GM21737 (cell line): Measurements from ENCODE around the gene MAN1A1.

Experiments
- ATAC-seq: cut with Tn5 transposase; IDR thresholded peaks from one replicate; pipeline ENCODE4 v1.9.1; 2021; ENCODE audit warnings: mild to moderate bottlenecking, moderate library complexity; ENCODE audit not compliant: unreplicated experiment

Gene MAN1A1

DNA sequence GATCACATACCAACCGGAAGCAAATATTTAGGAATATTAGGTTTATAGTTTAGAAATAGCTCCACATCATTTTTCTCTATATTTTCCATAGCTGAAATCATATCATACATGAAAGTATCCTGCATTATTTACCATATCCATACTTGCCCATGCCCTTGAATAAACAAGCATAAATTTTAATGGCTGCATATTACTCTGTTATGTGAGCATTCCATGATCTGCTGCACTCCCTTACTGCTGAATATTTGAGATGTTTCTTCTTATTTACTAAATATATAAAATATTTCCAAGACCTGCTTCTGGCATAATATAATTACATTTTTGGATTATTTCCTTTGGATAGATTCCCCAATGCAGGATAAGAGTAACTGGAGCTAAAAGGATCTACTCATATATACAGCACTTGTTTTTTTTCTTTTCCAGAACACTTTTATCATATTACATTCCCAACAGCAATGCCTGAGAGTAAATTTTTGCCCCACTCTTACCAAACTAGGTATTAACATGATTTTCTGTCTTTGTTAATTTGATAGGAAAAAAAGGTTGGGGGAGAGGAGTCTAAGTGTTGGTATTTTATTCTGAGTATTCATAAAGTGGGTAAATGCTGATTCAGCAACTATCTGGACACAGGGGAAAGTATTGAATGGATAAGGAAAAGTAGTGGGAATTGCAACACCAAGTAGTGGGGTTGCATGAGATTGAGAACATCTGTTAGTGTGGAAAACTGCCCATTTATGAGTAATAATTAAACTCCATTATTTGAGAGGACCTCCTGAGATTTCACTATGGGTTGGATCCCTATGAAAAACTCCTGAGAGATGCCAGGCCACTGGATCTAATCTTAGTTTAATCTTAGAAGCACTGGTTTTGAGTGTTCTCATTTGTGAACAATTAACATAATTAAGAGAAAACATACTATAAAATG lies 76.0 kb downstream of the MAN1A1 start:
- no peak for ATAC-seq

DNA sequence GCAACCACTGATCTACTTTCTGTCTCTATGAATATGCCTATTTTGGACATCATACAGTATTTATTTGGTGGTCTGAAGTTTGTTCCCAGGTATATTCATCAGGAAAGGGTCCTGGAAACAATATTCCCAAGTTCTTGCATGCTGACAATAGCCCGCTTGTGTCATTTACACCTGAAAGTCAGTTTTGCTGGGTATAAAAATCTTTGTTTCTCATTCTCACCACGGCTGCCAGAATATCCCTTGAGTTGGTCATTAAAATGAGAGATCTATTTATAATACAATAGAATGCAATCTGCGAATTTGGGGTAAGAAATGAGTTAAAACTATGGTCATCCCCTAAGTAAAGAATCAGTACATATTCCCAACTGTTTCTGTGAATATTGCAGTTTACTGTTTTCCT lies 79.0 kb downstream of the MAN1A1 start:
- no peak for ATAC-seq

DNA sequence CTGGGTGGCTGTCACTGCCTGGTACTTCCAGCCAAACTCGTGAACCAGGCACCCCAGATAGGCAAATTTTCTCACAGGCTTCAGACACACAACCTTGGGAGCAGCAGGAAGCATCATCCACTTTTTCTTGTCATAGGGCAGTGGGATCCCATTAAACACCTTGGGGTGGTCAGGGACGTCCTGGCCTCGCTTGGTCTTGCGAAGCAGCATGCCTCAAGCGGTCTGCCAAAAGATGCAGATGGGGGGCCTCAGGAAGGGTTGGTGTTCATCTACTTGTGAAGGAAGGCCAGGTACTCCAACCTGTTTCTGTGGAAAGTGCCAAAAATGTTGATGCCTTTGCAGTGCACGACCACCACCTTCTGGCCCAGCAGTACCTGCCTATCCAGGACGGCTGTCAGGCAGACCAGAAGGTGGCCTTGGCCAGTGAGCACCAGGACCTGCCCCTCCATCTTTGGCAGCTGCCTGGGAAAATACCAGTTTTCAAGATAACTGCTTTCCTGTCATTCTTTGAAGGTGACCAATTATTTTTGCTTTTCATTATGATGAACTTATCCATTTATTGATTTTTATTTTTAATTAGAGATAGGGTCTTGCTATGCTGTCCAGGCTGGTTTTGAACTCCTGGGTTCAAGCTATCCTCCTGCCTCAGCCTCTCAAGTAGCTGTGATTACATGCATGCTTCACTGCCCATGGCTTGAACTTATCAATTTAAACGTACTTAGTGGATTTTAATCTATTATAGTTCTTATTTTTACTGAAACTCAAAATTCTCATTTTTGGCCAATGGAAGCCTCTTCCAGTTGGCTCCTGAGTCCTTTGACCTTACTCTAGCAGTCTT lies 80.1 kb downstream of the MAN1A1 start:
- no peak for ATAC-seq

DNA sequence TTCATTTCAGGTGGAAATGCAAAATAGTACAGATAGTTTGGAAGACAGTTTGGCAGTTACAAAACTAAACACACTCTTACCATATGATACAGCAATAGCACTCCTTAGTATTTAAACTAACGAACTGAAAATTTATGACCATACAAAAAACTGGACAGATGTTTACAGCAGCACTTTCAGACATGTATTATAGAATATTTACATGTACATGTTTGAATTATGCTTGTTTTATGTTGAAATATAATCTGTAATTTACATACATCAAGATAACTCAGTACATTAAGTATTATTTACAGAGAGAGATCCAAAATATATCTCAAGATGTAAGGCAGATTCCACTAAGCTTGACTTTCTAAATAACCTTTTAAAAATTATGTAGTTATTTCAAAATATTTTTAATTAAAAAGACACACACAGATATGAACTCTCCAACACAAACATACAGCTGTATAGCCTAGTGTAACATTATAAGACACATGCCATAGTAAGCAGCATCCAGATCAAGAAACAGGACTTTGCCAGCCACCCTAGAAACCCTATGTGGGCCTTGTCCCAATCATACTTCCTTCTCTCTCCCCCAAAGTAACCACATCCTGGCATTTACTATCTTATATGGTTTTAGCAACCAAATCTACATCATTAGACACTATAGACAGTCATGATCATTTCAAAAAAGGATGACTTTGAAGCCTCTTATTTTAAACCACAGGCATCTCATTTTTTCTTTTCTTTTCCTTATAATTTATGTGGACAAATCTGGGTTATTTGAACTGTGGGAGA lies 82.2 kb downstream of the MAN1A1 start:
- no peak for ATAC-seq

DNA sequence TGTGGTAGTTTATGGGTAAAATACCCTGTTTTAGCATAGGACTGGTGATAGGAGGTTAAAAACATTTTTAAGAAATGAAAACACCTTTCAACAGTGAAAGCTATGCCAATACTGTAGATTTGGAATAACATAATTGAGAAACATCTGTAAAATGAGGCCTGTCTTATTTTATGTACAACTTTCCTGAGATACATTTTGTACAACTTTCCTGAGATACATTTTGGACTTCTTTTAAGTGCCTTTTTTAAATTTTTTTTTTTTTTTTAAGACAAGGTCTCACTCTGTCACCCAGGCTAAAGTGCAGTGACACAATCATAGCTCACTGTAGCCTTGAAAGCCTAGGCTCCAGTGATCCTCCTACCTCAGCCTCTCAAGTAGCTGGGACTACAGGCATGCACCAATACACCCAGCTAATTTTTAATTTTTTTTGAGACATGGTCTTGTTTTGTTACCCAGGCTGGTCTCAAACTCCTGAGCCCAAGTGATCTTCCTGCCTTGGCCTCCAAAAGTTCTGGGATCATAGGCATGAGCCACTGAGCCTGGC lies 84.6 kb downstream of the MAN1A1 start:
- ATAC-seq, result no peak

DNA sequence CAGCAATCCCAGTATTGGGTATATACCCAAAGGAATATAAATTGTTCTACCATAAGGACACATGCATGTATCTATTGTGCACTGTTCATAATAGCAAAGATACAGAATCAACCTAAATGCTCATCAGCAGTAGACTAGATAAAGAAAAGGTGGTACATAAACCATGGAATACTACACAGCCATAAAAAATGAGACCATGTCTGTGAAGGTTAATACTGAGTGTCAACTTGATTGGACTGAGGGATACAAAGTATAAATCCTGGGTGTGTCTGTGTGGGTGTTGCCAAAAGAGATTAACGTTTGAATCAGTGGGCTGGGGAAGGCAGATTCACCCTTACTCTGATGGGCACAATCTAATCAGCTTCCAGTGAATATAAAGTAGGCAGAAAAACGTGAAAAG lies 86.9 kb downstream of the MAN1A1 start:
- ATAC-seq, result no peak

DNA sequence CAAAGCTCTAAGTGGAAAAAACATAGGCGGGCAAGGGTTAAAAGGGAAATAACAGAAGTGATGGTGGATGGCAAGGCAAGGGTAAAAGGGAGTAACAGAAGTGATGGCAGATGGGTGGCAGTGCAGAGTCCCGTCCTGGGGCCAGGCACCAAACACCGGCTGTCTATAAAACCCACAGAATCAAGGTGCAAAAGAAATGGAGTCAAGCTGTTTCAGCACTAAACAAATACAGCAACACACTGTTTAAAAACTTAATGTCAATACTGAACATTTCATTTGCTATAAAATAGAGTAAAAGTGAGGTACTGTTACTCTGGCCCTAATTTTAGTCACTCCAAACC lies 87.6 kb downstream of the MAN1A1 start:
- ATAC-seq, result no peak

DNA sequence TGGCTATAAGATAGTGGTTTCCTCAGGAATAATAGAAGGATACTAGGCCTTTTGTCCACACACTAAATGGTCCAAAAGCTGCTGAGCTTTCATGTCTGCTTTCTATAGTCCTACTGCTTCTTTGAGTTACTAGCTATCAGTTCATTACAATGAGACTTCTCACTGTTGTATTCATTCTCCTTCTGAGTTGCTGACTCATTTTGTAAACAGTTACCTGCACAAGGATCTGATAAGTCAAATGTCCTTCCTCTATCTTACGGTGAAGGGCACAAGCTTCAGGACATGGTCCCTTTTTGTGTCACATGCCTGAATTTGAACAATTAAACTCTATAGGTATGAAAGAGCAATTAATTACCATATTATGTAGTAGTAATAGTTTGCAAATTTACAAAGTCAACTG lies 90.5 kb downstream of the MAN1A1 start:
- ATAC-seq, result no peak

DNA sequence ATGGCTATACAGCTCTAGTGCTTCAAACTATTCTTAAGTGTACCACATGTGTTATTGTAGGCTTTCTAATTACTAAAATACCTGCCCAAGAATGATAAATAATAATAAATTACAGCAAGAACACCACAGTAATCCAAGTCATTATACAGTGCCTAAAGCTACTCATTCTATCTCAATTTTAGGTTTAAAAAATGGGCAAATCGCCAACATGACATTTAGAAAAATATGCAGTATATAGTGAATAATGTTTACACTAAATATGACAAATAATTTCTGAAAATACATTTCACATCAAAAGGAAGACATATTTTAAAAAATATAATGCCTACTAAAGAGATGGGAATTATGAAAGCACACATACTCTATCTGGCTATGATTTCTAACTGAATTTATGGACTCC lies 91.8 kb downstream of the MAN1A1 start:
- no peak for ATAC-seq

DNA sequence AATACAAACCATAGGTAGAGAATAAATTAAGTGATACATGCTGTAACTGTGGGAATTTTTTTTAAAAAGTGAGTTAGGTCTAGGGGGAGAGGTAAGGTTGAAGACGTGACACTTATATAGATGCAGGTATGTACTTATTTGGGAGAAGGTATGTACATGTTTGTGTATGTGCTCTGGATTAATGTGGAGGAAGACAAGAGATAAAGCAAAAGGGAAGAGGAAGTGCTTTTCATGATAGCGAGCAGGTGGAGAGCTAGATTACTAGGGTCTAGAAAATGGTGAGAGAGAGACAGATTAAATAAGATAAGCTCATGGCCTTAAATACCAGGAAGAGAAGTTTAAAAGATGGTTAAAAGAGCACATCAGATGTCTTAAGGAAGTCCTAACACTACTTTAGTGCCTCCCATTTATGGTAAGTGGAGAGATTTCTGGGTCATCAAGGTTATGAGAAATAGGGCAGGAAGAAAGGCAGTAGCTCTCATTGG lies 92.5 kb downstream of the MAN1A1 start:
- no peak for ATAC-seq

DNA sequence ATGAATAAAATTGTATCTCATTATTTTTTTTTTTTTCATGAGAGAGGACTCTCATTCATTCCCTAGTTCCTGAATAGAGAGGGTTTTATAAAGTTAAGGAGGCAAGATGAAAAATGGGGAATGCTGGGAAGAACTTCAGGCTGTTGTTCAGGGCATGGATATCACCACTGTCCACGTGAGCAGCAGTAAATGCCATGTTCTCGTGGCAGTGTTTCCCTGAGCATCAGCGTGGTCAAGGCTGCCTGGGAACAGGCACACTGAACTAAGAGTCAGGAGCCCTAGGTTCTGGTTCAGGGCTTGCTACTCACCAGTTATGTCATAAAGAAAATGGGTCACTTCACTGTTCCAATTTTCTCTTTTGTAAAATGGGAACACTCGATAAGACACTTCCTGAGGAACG lies 93.2 kb downstream of the MAN1A1 start:
- no peak for ATAC-seq

DNA sequence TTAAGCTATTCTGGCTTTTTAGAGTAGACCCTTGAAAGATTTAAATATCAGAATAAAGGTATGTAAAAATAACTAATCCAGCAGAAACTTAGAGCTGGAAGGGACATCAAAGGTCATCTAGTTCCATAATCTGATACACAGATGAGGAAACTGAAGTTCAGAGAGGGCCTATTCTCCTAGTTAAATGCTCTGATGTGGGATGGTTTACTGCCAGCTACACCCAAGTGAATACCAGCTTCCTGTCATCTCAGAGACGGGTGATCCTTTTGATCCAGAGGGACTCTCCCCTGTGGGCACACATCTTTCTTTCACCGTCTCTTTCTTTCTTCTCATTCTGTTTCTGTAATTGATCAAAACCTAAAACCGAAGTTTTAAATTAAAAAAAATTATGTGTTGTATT lies 94.1 kb downstream of the MAN1A1 start:
- no peak for ATAC-seq

DNA sequence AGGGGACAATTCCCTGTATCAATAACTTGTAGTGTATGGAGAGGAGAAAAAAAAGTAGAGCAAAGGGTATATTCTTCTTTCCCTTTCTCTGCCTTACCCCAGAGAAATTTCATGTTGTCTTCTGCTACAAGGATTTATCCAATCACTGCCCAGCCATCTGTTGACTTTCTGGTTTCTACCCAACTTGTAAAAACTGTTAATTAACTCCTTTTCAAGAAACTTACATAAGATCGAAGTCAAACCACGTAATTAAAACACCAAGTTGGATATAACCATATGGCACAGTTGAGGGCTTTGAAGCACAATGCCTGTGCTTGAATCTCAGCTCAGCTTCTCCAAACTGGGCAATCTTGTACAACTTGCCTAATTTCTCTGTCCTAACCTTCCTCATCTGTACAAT lies 99.5 kb downstream of the MAN1A1 start:
- ATAC-seq, result no peak

DNA sequence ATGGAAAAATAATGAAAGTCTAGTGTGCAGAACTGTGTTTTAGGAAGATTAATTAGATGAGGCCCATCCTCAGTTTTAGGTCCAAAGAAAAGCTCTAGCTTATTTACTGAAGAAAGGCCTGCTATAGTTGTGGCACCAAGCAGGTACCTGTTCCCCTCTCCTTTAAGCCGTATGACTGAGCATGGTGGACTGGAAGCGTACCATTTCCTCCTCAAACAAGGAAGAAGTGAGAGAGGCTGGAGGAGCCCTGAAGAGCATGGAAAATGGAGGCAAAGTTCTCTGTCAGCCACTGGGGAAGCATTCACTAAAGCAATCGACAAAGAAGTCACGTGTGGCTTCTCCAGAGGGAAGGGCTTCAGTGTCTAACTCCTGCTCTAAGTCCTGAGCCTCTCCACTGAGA lies 100.2 kb downstream of the MAN1A1 start:
- no peak for ATAC-seq

DNA sequence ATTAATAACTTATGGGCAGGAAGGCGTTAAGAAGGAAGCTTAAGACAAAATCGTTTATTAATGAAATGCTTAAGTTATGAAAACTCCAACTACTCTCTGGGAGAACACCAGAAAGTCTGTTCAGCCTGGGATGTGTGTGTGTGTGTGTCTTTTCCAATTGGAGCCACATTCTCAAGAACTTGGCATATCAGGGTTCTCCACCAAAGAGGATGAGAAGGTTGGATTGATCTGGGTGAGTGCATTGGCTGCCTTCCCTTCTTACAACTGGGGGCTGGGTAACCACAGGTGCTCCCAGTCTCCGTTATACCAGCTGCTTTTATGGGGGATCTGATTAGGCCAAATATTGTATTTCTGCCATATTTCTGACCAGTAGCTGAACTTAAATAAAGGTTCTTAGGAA lies 102.1 kb downstream of the MAN1A1 start:
- no peak for ATAC-seq

DNA sequence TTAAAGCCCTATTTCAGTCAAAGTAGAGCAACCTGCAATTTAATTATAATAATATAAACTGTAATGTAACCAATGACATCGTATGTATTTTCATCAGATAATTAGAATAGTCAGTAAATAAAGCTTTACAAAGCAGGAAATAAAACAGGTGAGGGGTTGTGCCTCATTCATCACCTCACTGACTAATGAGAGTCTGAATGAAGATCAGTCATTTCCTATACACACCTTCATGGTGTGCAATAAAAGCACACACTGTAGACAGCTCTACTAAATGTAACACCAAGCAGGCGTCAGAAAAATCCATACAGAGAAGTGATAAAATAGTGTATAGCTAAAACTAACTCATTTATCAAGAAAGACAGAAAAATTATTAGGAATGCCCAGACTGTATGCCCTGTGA lies 105.9 kb downstream of the MAN1A1 start:
- ATAC-seq, result no peak

DNA sequence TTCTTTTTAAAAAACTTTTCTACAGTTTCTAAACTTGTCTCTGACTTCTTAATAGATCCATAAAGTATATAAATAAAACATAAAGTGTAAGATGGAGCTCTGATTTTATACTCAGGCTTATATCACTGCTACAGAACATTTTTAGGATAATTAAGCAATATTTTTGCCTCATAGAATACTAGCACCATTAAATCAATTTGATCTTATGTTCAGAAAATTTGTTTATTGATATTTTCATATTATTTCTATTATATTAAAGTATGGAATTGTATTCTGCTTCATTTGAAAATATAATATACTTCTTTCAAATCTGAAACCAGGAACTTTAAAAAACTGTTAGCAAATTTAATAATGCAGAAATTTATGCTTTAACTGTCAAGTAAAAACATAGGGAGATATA lies 106.5 kb downstream of the MAN1A1 start:
- no peak for ATAC-seq

DNA sequence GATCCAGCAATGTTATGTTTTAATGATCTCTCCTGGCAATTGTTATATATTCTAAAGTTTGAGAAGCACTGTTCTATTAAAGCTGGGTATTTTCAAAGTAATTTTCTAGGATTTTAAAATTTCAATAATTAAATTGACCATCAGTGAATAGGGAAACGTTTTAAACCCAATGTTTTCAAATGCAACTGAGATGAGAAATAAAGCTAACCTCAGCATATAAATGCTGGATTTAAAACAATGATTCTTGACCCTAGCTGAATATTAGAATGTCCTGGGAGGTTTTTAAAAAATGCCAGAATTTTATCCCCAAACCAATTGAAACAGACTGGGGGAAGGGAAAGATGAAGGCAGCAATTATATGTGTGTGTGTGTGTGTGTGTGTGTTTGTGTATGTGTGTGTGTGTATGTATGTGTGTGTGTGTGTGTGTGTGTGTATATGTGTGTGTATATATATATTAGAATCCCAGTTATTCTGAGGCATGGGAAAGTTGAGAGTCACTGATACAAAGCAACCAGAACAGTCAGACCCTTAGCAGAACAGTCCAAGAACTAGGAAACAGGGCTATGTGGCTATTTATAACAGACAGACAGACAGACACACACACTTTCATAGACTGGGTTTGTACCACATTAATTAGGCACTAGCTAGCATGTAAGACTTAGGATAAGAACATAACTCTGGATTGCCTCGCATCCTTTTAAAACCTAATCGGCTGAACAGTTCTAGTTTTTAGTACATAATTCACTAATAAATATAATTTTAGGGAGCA lies 107.8 kb downstream of the MAN1A1 start:
- ATAC-seq, result no peak

DNA sequence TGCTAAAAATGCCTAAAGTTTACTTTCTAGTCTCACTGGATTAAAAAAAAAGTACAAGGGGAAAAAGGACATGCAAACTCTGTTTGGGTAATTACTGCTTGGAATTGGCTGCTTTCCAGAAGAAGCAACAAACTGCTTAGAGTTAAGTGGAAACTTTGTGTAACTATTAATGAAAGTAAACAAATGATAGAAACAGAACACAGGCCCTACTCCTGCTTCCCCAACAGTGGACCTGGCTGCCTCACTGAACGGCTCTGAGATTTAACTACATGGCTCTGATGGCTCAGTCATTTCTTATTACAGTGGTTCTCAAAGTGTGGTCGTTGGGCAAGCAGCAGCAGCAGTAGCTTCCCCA lies 108.5 kb downstream of the MAN1A1 start:
- ATAC-seq, result no peak
